HEK293 (cell line): ENCODE measurements around the gene ZNF48.

Experiments
- CTCF ChIA-PET: fragments of 350-600 bp; formaldehyde crosslinking; extraction: SDS; loops from one replicate; lab custom pipeline; 2021; ENCODE audit warnings: antibody characterized with exemption; lab: Yijun Ruan, JAX
- POLR2A ChIA-PET: fragments of 300-600 bp; formaldehyde crosslinking; extraction: SDS; loops from one replicate; lab custom pipeline; 2020; ENCODE audit warnings: antibody characterized with exemption, inconsistent platforms; lab: Yijun Ruan, JAX
- H3K27ac ChIP-seq: fragments of 200-500 bp; sonication (Bioruptor generic); 2 replicates; pipeline ENCODE4 v1.5.1; 2014; ENCODE audit warnings: low read depth, low read length, control low read depth, inconsistent platforms; ENCODE audit errors: extremely low read depth
- H3K36me3 ChIP-seq, 2 experiments: fragments of 200-500 bp in 1 of 2; sonication (Bioruptor generic) in 1 of 2; 1 replicate in 1 of 2; 2 replicates in 1 of 2; pipeline ENCODE4 v1.5.1; 2014 to 2017; ENCODE audit warnings: inconsistent platforms in 2 of 2, low read length in 2 of 2; ENCODE audit not compliant: control insufficient read depth in 2 of 2, insufficient read depth in 1 of 2
- H3K4me1 ChIP-seq: fragments of 200-500 bp; sonication (Bioruptor generic); 2 replicates; pipeline ENCODE4 v1.5.1; 2014; ENCODE audit warnings: mild to moderate bottlenecking, low read length, inconsistent platforms; ENCODE audit not compliant: control insufficient read depth, insufficient read depth
- H3K4me3 ChIP-seq: 2 replicates; pipeline ENCODE4 v1.5.1; 2011; ENCODE audit warnings: low read depth, mild to moderate bottlenecking, control low read depth, low read length, moderate library complexity
- H3K9me3 ChIP-seq: fragments of 200-500 bp; sonication (Bioruptor generic); 2 replicates; pipeline ENCODE4 v1.5.1; 2014; ENCODE audit warnings: low read depth, low read length, inconsistent platforms; ENCODE audit not compliant: control insufficient read depth, insufficient read depth
- GFI1B ChIP-seq: fragments of 450-650 bp; formaldehyde crosslinking; IDR thresholded peaks from 2 replicates; pipeline ENCODE4 v1.5.1; 2016; ENCODE audit warnings: missing biosample characterization, missing genetic modification characterization
- KLF16 ChIP-seq: fragments of 450-650 bp; formaldehyde crosslinking; IDR thresholded peaks from 2 replicates; pipeline ENCODE4 v1.5.1; 2017; ENCODE audit warnings: missing biosample characterization, missing genetic modification characterization
- MEIS1 ChIP-seq: sonication (generic); formaldehyde crosslinking; IDR thresholded peaks from 2 replicates; pipeline ENCODE4 v1.8.1; 2022; ENCODE audit warnings: missing genetic modification reagents, mild to moderate bottlenecking, borderline replicate concordance
- PRDM4 ChIP-seq: fragments of 450-650 bp; formaldehyde crosslinking; IDR thresholded peaks from 2 replicates; pipeline ENCODE4 v1.5.1; 2017; ENCODE audit warnings: missing biosample characterization, missing genetic modification characterization
- PRDM6 ChIP-seq: fragments of 450-650 bp; formaldehyde crosslinking; IDR thresholded peaks from 2 replicates; pipeline ENCODE4 v1.5.1; 2017; ENCODE audit warnings: missing biosample characterization, missing genetic modification characterization
- SALL2 ChIP-seq: fragments of 450-650 bp; formaldehyde crosslinking; IDR thresholded peaks from 2 replicates; pipeline ENCODE4 v1.5.0; 2017; ENCODE audit warnings: missing biosample characterization, mild to moderate bottlenecking, missing genetic modification characterization, borderline replicate concordance
- ZBTB21 ChIP-seq: fragments of 450-650 bp; formaldehyde crosslinking; IDR thresholded peaks from 2 replicates; pipeline ENCODE4 v1.5.1; 2017; ENCODE audit warnings: missing biosample characterization, missing genetic modification characterization
- ZBTB26 ChIP-seq: fragments of 450-650 bp; formaldehyde crosslinking; optimal IDR thresholded peaks from 2 replicates; pipeline ENCODE3; 2016; ENCODE audit warnings: missing biosample characterization, mild to moderate bottlenecking, missing genetic modification characterization
- ZBTB48 ChIP-seq: fragments of 450-650 bp; formaldehyde crosslinking; IDR thresholded peaks from 2 replicates; pipeline ENCODE4 v1.5.1; 2016; ENCODE audit warnings: missing biosample characterization, missing genetic modification characterization
- ZIC2 ChIP-seq: fragments of 450-650 bp; formaldehyde crosslinking; IDR thresholded peaks from 2 replicates; pipeline ENCODE4 v1.5.1; 2016; ENCODE audit warnings: missing biosample characterization, missing genetic modification characterization
- ZNF10 ChIP-seq: fragments of 450-650 bp; formaldehyde crosslinking; IDR thresholded peaks from 2 replicates; pipeline ENCODE4 v1.5.1; 2017; ENCODE audit warnings: missing biosample characterization, missing genetic modification characterization
- ZNF174 ChIP-seq: fragments of 450-650 bp; formaldehyde crosslinking; IDR thresholded peaks from 2 replicates; pipeline ENCODE4 v1.5.0; 2017; ENCODE audit warnings: missing biosample characterization, mild to moderate bottlenecking, missing genetic modification characterization
- ZNF2 ChIP-seq: fragments of 450-650 bp; formaldehyde crosslinking; IDR thresholded peaks from 2 replicates; pipeline ENCODE4 v1.5.1; 2016; ENCODE audit warnings: missing biosample characterization, missing genetic modification characterization
- ZNF211 ChIP-seq: fragments of 450-650 bp; formaldehyde crosslinking; IDR thresholded peaks from 2 replicates; pipeline ENCODE4 v1.5.1; 2016; ENCODE audit warnings: low read depth, missing biosample characterization, missing genetic modification characterization
- ZNF221 ChIP-seq: fragments of 450-650 bp; formaldehyde crosslinking; IDR thresholded peaks from 2 replicates; pipeline ENCODE4 v1.5.1; 2017; ENCODE audit warnings: missing biosample characterization, missing genetic modification characterization, borderline replicate concordance
- ZNF423 ChIP-seq: fragments of 450-650 bp; formaldehyde crosslinking; IDR thresholded peaks from 2 replicates; pipeline ENCODE4 v1.5.1; 2016; ENCODE audit warnings: missing biosample characterization, missing genetic modification characterization
- ZNF449 ChIP-seq: fragments of 450-650 bp; formaldehyde crosslinking; IDR thresholded peaks from 2 replicates; pipeline ENCODE4 v1.5.1; 2017; ENCODE audit warnings: missing biosample characterization, mild to moderate bottlenecking, missing genetic modification characterization, moderate library complexity
- ZNF555 ChIP-seq: fragments of 450-650 bp; formaldehyde crosslinking; conservative IDR thresholded peaks from 2 replicates; pipeline ENCODE4 v1.5.1; 2017; ENCODE audit warnings: missing biosample characterization, mild to moderate bottlenecking, missing genetic modification characterization, inconsistent platforms
- ZNF639 ChIP-seq: fragments of 450-650 bp; formaldehyde crosslinking; IDR thresholded peaks from 2 replicates; pipeline ENCODE4 v1.5.1; 2016; ENCODE audit warnings: missing biosample characterization, missing genetic modification characterization
- ZNF830 ChIP-seq: fragments of 450-650 bp; IDR thresholded peaks from 2 replicates; pipeline ENCODE4 v1.5.0; 2018; ENCODE audit warnings: missing biosample characterization, missing genetic modification characterization, low read depth, mild to moderate bottlenecking, moderate library complexity
- TF ChIP-seq, protein P1 (sequence below): fragments of 450-650 bp; formaldehyde crosslinking; IDR thresholded peaks from 2 replicates; pipeline ENCODE4 v1.5.1; 2016; ENCODE audit warnings: missing biosample characterization, missing genetic modification characterization
- TF ChIP-seq, protein P2 (sequence below): fragments of 450-650 bp; formaldehyde crosslinking; IDR thresholded peaks from 2 replicates; pipeline ENCODE4 v1.5.1; 2016; ENCODE audit warnings: missing biosample characterization, missing genetic modification characterization
- TF ChIP-seq, protein P3 (sequence below): fragments of 450-650 bp; formaldehyde crosslinking; IDR thresholded peaks from 2 replicates; pipeline ENCODE4 v1.5.1; 2016; ENCODE audit warnings: missing biosample characterization, missing genetic modification characterization

The ZNF48 gene

GRCh38 chr16:30430428-30430970 is 35.3 kb downstream of the ZNF48 start:
- no peaks in the 10 kb centered on the region for H3K9me3 ChIP-seq
- ChIA-PET CTCF (interaction anchor here (0.5 to 3.1 kb wide), 38 partner anchors 9 to 514 kb away, joined by 3 to 43 read pairs (median 5); partner anchors contain the start of genes TBX6, ZNF48 and ZNF771), POLR2A (interaction anchor here (0.7 to 3.0 kb wide), 28 partner anchors 10 to 615 kb away, joined by 3 to 41 read pairs (median 6); partner anchors contain the start of genes CORO1A, PAGR1, PRR14 and SEPHS2)
- H3K27ac ChIP-seq: peak overlapping the region; percentile 0; the same call in 1 of the 2 replicates
- no peak overlapping the region for H3K4me3 ChIP-seq
- no peaks in the 10 kb centered on the region for H3K4me1 ChIP-seq
- peaks cover 10 to 19% of the 10 kb centered on the region in 2 experiments; a peak in 2 of 3 replicates for H3K36me3 ChIP-seq
- TF ChIP-seq ZNF639 (tag by site-specific recombination) (0 out of 2 replicates have a peak, but pooled peaks have one; percentile 3), ZBTB26 (tag by site-specific recombination) (no peak), ZNF211 (tag by site-specific recombination) (no peak), SALL2 (no peak), KLF16 (peak; percentile 46; the same call in 1 of the 2 replicates), ZNF2 (tag by site-specific recombination) (peak; percentile 43; the same call in 1 of the 2 replicates), ZNF10 (0 out of 2 replicates have a peak, but pooled peaks have one; percentile 7), ZIC2 (tag by site-specific recombination) (0 out of 2 replicates have a peak, but pooled peaks have one; percentile 23), PRDM4 (tag by site-specific recombination) (0 out of 2 replicates have a peak, but pooled peaks have one; percentile 34), ZNF449 (tag by site-specific recombination) (no peak; the same call in 1 of the 2 replicates), GFI1B (tag by site-specific recombination) (peak; percentile 77; the same call in 1 of the 2 replicates), ZNF174 (tag by site-specific recombination) (no peak), ZNF423 (tag by site-specific recombination) (no peak), ZBTB48 (tag by site-specific recombination) (peak; percentile 93), PRDM6 (tag by site-specific recombination) (no peak), ZNF221 (tag by site-specific recombination) (no peak), ZBTB21 (peak; percentile 38; the same call in 1 of the 2 replicates), ZNF830 (tag by site-specific recombination) (no peak), MEIS1 (no peak), ZNF555 (tag by site-specific recombination) (no peak)
- TF ChIP-seq, protein P1, sequence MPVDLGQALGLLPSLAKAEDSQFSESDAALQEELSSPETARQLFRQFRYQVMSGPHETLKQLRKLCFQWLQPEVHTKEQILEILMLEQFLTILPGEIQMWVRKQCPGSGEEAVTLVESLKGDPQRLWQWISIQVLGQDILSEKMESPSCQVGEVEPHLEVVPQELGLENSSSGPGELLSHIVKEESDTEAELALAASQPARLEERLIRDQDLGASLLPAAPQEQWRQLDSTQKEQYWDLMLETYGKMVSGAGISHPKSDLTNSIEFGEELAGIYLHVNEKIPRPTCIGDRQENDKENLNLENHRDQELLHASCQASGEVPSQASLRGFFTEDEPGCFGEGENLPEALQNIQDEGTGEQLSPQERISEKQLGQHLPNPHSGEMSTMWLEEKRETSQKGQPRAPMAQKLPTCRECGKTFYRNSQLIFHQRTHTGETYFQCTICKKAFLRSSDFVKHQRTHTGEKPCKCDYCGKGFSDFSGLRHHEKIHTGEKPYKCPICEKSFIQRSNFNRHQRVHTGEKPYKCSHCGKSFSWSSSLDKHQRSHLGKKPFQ (tag by site-specific recombination): 0 out of 2 replicates have a peak, but pooled peaks have one; percentile 13
- TF ChIP-seq, protein P2, sequence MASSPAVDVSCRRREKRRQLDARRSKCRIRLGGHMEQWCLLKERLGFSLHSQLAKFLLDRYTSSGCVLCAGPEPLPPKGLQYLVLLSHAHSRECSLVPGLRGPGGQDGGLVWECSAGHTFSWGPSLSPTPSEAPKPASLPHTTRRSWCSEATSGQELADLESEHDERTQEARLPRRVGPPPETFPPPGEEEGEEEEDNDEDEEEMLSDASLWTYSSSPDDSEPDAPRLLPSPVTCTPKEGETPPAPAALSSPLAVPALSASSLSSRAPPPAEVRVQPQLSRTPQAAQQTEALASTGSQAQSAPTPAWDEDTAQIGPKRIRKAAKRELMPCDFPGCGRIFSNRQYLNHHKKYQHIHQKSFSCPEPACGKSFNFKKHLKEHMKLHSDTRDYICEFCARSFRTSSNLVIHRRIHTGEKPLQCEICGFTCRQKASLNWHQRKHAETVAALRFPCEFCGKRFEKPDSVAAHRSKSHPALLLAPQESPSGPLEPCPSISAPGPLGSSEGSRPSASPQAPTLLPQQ: 0 out of 2 replicates have a peak, but pooled peaks have one; percentile 40
- TF ChIP-seq, protein P3, sequence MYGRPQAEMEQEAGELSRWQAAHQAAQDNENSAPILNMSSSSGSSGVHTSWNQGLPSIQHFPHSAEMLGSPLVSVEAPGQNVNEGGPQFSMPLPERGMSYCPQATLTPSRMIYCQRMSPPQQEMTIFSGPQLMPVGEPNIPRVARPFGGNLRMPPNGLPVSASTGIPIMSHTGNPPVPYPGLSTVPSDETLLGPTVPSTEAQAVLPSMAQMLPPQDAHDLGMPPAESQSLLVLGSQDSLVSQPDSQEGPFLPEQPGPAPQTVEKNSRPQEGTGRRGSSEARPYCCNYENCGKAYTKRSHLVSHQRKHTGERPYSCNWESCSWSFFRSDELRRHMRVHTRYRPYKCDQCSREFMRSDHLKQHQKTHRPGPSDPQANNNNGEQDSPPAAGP (tag by site-specific recombination): peak; percentile 65
